Measurements from ENCODE around the gene BZW1. TPM values are rescaled to one million over a fixed set of nuclear protein-coding genes. Genes with fewer than 3 reads are reported as not detected.

Gene BZW1
- total RNA-seq, result 100 to 1,000 TPM; 497 to 509 TPM

GRCh38 chr2:200811333-200812121, at the start of gene BZW1:
Gene BZW1 (plus strand): TSS chr2:200811910. CDS start chr2:200813218, 1,308 bp downstream.
- ChIA-PET POLR2A (interaction anchor here (1.3 kb wide), 2 partner anchors 53 to 98 kb away, joined by 4 to 7 read pairs; partner anchors contain the start of gene CLK1), CTCF (interaction anchor here (3.5 kb wide), 1 partner anchor 98 kb away, joined by 9 read pairs; no protein-coding TSS in a partner anchor)

- POLR2A ChIA-PET, result no interaction called here
- CTCF ChIA-PET, result no interaction called here
Measured at GRCh38 chr2:200762127-200762526, 49.6 kb upstream of the BZW1 start.

- CTCF ChIA-PET, result no interaction called here
- POLR2A ChIA-PET, result no interaction called here
Measured at GRCh38 chr2:200763422-200763821, 48.3 kb upstream of the BZW1 start.

- CTCF ChIA-PET, result interaction anchor here (0.6 to 1.5 kb wide), 3 partner anchors 52 to 62 kb away, joined by 3 read pairs; no protein-coding TSS in a partner anchor
- POLR2A ChIA-PET, result interaction anchor here (1.0 to 2.4 kb wide), 3 partner anchors 49 to 98 kb away, joined by 4 to 16 read pairs (median 11); no protein-coding TSS in a partner anchor
Measured at GRCh38 chr2:200765139-200765951, 46.4 kb upstream of the BZW1 start.

- CTCF ChIA-PET, result interaction anchor here (0.8 to 1.5 kb wide), 3 partner anchors 53 to 63 kb away, joined by 3 read pairs; no protein-coding TSS in a partner anchor
Measured at GRCh38 chr2:200765995-200766660, 45.6 kb upstream of the BZW1 start.

GRCh38 chr2:200767111-200767885, 44.4 kb upstream of the BZW1 start:
- ChIA-PET CTCF (interaction anchor here (0.8 to 1.2 kb wide), 3 partner anchors 22 to 54 kb away, joined by 3 read pairs; no protein-coding TSS in a partner anchor), POLR2A (no interaction called here)

More at GRCh38 chr2:200765995-200766660, 45.6 kb upstream of the BZW1 start:
- POLR2A ChIA-PET, result interaction anchor here (2.0 to 2.4 kb wide), 2 partner anchors 48 to 52 kb away, joined by 11 to 16 read pairs; no protein-coding TSS in a partner anchor

- ChIA-PET CTCF (no interaction called here), POLR2A (no interaction called here)
Measured at GRCh38 chr2:200770847-200771246, 40.9 kb upstream of the BZW1 start.

- POLR2A ChIA-PET, result no interaction called here
- CTCF ChIA-PET, result no interaction called here
Measured at GRCh38 chr2:200772620-200773019, 39.1 kb upstream of the BZW1 start.

GRCh38 chr2:200773083-200773482, 38.6 kb upstream of the BZW1 start:
- ChIA-PET CTCF (no interaction called here), POLR2A (no interaction called here)

GRCh38 chr2:200774920-200775319, 36.8 kb upstream of the BZW1 start:
- CTCF ChIA-PET, result no interaction called here
- POLR2A ChIA-PET, result no interaction called here

- CTCF ChIA-PET, result no interaction called here
Measured at GRCh38 chr2:200777275-200777674, 34.4 kb upstream of the BZW1 start.

GRCh38 chr2:200778038-200778437, 33.7 kb upstream of the BZW1 start:
- ChIA-PET POLR2A (no interaction called here), CTCF (no interaction called here)

More at GRCh38 chr2:200777275-200777674, 34.4 kb upstream of the BZW1 start:
- POLR2A ChIA-PET, result no interaction called here

- POLR2A ChIA-PET, result no interaction called here
Measured at GRCh38 chr2:200779214-200779613, 32.5 kb upstream of the BZW1 start.

GRCh38 chr2:200781616-200782015, 30.1 kb upstream of the BZW1 start:
- ChIA-PET POLR2A (no interaction called here), CTCF (no interaction called here)

More at GRCh38 chr2:200779214-200779613, 32.5 kb upstream of the BZW1 start:
- CTCF ChIA-PET, result interaction anchor here (0.7 kb wide), 1 partner anchor 14 kb away, joined by 3 read pairs; no protein-coding TSS in a partner anchor

GRCh38 chr2:200782251-200782650, 29.5 kb upstream of the BZW1 start:
- CTCF ChIA-PET, result no interaction called here
- POLR2A ChIA-PET, result no interaction called here

- ChIA-PET CTCF (no interaction called here), POLR2A (no interaction called here)
Measured at GRCh38 chr2:200784215-200784614, 27.5 kb upstream of the BZW1 start.

GRCh38 chr2:200786423-200786822, 25.3 kb upstream of the BZW1 start:
- CTCF ChIA-PET, result interaction anchor here (0.6 kb wide), 1 partner anchor 13 kb away, joined by 3 read pairs; no protein-coding TSS in a partner anchor
- POLR2A ChIA-PET, result no interaction called here

GRCh38 chr2:200786826-200787225, 24.9 kb upstream of the BZW1 start:
- ChIA-PET POLR2A (interaction anchor here (0.9 kb wide), 1 partner anchor 27 kb away, joined by 5 read pairs; no protein-coding TSS in a partner anchor), CTCF (no interaction called here)

All from activated CD8-positive, alpha-beta memory T cell treated with anti-CD3 and anti-CD28 coated beads for 36 hours (primary cell).